WTC11 (cell line): ENCODE measurements around the gene STK32B. TPM values are rescaled to one million over a fixed set of nuclear protein-coding genes. Genes with fewer than 3 reads are reported as not detected.

Experiments used
- ATAC-seq: fragments of 200-7000 bp; cut with Tn5 transposase; 2 replicates; pipeline ENCODE4 v1.10.0; 2021; ENCODE audit warnings: mild to moderate bottlenecking, moderate library complexity
- CTCF ChIA-PET: fragments of 300-600 bp; sonication (Branson Sonifier 250); formaldehyde crosslinking; loops from one replicate; lab custom pipeline; 2021; ENCODE audit warnings: antibody characterized with exemption; lab: Charles Lee
- POLR2A ChIA-PET: fragments of 350-600 bp; sonication (Branson Sonifier 250); formaldehyde crosslinking; loops from one replicate; lab custom pipeline; 2021; ENCODE audit warnings: antibody characterized with exemption; lab: Charles Lee
- DNase-seq: peaks from one replicate; pipeline ENCODE4 v3.0.0; 2021; ENCODE audit warnings: low spot score
- H3K27ac Mint-ChIP-seq: 2 replicates; pipeline ENCODE4 v1.8.0; 2021; ENCODE audit warnings: mixed read lengths
- H3K27me3 Mint-ChIP-seq: 2 replicates; pipeline ENCODE4 v1.8.0; 2021; ENCODE audit warnings: low read depth, mild to moderate bottlenecking, moderate library complexity, mixed read lengths
- H3K36me3 Mint-ChIP-seq: 2 replicates; pipeline ENCODE4 v1.8.0; 2021; ENCODE audit warnings: mixed read lengths
- H3K4me1 Mint-ChIP-seq: 2 replicates; pipeline ENCODE4 v1.8.0; 2022; ENCODE audit warnings: mixed read lengths
- H3K4me3 Mint-ChIP-seq: 2 replicates; pipeline ENCODE4 v1.8.0; 2021; ENCODE audit warnings: mild to moderate bottlenecking, moderate library complexity, mixed read lengths
- H3K9me3 Mint-ChIP-seq: 2 replicates; pipeline ENCODE4 v1.8.0; 2021; ENCODE audit warnings: mixed read lengths
- CREB1 ChIP-seq: sonication (generic); formaldehyde crosslinking; IDR thresholded peaks from 2 replicates; pipeline ENCODE4 v1.8.0; 2023; ENCODE audit warnings: mild to moderate bottlenecking, missing genetic modification reagents
- FOXP1 ChIP-seq: sonication (generic); formaldehyde crosslinking; IDR thresholded peaks from 2 replicates; pipeline ENCODE4 v1.8.0; 2022; ENCODE audit warnings: missing genetic modification reagents, mild to moderate bottlenecking, moderate library complexity, borderline replicate concordance
- NR2C2 ChIP-seq: sonication (generic); formaldehyde crosslinking; IDR thresholded peaks from 2 replicates; pipeline ENCODE4 v1.8.0; 2022; ENCODE audit warnings: mild to moderate bottlenecking, missing genetic modification reagents
- OVOL2 ChIP-seq: fragments of 250-450 bp; sonication (Bioruptor Pico); IDR thresholded peaks from 2 replicates; pipeline ENCODE4 v1.9.0; 2021; ENCODE audit warnings: mild to moderate bottlenecking, borderline replicate concordance
- TP53 ChIP-seq: sonication (generic); formaldehyde crosslinking; IDR thresholded peaks from 2 replicates; pipeline ENCODE4 v1.8.1; 2023; ENCODE audit warnings: mild to moderate bottlenecking, missing genetic modification reagents
- ZBTB21 ChIP-seq: sonication (generic); formaldehyde crosslinking; IDR thresholded peaks from 2 replicates; pipeline ENCODE4 v1.8.1; 2023; ENCODE audit warnings: mild to moderate bottlenecking, missing genetic modification reagents, borderline replicate concordance
- ZNF138 ChIP-seq: sonication (generic); formaldehyde crosslinking; conservative IDR thresholded peaks from 2 replicates; pipeline ENCODE4 v1.8.1; 2022; ENCODE audit warnings: mild to moderate bottlenecking, moderate library complexity, missing genetic modification reagents
- ZNF416 ChIP-seq: fragments of 250-450 bp; sonication (Bioruptor Pico); IDR thresholded peaks from 2 replicates; pipeline ENCODE4 v1.9.0; 2021; ENCODE audit warnings: mild to moderate bottlenecking, inconsistent platforms
- total RNA-seq: library from RNA; stranded (reverse); gene quantifications from 3 replicates; pipeline ENCODE4 v1.2.3, GENCODE V29; 2021
- TF ChIP-seq, protein P1 (sequence below): fragments of 250-450 bp; sonication (Bioruptor Pico); IDR thresholded peaks from 2 replicates; pipeline ENCODE4 v1.9.0; 2021; ENCODE audit warnings: moderate library complexity, mild to moderate bottlenecking, inconsistent platforms, borderline replicate concordance
- TF ChIP-seq, protein P2 (sequence below): sonication (generic); formaldehyde crosslinking; IDR thresholded peaks from 2 replicates; pipeline ENCODE4 v1.8.0; 2023; ENCODE audit warnings: missing genetic modification reagents
- TF ChIP-seq, protein P3 (sequence below): sonication (generic); formaldehyde crosslinking; IDR thresholded peaks from 2 replicates; pipeline ENCODE4 v1.8.1; 2022; ENCODE audit warnings: mild to moderate bottlenecking, missing genetic modification reagents, moderate library complexity, borderline replicate concordance
- TF ChIP-seq, protein P4 (sequence below): sonication (generic); formaldehyde crosslinking; IDR thresholded peaks from 2 replicates; pipeline ENCODE4 v1.8.0; 2022; ENCODE audit warnings: mild to moderate bottlenecking, missing genetic modification reagents
- TF ChIP-seq, protein P5 (sequence below): sonication (generic); formaldehyde crosslinking; IDR thresholded peaks from 2 replicates; pipeline ENCODE4 v1.8.0; 2023; ENCODE audit warnings: missing genetic modification reagents, mild to moderate bottlenecking, borderline replicate concordance
- TF ChIP-seq, protein P6 (sequence below): fragments of 250-450 bp; sonication (Bioruptor Pico); IDR thresholded peaks from 2 replicates; pipeline ENCODE4 v1.9.0; 2021; ENCODE audit warnings: mild to moderate bottlenecking
- TF ChIP-seq, protein P7 (sequence below): sonication (generic); formaldehyde crosslinking; IDR thresholded peaks from 2 replicates; pipeline ENCODE4 v1.8.0; 2022; ENCODE audit warnings: mild to moderate bottlenecking, missing genetic modification reagents
- TF ChIP-seq, protein P8 (sequence below): fragments of 250-450 bp; sonication (Bioruptor Pico); IDR thresholded peaks from 2 replicates; pipeline ENCODE4 v1.9.0; 2021; ENCODE audit warnings: mild to moderate bottlenecking, borderline replicate concordance
- TF ChIP-seq, protein P9 (sequence below): sonication (generic); formaldehyde crosslinking; IDR thresholded peaks from 2 replicates; pipeline ENCODE4 v1.8.0; 2022; ENCODE audit warnings: mild to moderate bottlenecking, missing genetic modification reagents
- TF ChIP-seq, protein P10 (sequence below): fragments of 250-450 bp; sonication (Bioruptor Pico); conservative IDR thresholded peaks from 2 replicates; pipeline ENCODE4 v1.9.0; 2021; ENCODE audit warnings: mild to moderate bottlenecking

The STK32B gene
- total RNA-seq, 1 experiment from 2014 or later = 1.9 TPM

DNA sequence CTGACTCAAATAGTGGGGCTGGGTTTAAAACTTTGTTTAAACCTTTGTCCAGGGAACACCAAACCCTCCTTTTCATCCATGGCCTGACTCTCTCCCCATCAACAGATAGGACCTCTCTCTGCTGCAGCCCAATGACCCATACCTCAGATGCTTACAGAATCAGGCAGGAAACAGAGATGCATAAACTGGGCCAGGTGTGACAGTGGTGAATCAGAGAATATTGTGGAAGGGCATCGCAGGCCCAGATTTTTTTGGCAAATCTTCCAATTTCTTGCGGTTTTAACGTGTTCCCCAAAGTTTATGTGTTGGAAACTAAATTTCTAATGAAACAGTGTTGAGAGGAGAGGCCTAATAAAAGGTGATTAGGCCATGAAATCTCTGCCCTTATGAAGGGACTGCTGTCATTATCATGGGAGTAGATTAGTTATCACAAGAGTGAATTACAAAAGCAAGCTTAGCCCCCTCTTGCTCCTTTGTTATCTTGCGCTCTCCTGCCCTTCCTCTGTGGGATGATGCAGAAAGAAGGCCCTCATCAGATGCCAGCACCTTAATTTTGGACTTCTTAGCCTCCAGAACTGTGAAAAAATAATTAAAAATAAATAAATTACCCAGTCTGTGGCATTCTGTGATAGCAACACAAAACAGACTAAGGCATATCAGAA lies 82.8 kb downstream of the STK32B start (continued):
- TF ChIP-seq, protein P1, sequence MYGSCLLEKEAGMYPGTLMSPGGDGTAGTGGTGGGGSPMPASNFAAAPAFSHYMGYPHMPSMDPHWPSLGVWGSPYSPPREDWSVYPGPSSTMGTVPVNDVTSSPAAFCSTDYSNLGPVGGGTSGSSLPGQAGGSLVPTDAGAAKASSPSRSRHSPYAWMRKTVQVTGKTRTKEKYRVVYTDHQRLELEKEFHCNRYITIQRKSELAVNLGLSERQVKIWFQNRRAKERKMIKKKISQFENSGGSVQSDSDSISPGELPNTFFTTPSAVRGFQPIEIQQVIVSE = no peak
- TF ChIP-seq FOXP1 (CRISPR knock-in tag) (no peak), CREB1 (CRISPR knock-in tag) (no peak), OVOL2 (no peak), ZNF416 (CRISPR knock-in tag) (no peak), TP53 (CRISPR knock-in tag) (no peak), ZBTB21 (no peak), NR2C2 (CRISPR knock-in tag) (no peak), ZNF138 (no peak)
- TF ChIP-seq, protein P2, sequence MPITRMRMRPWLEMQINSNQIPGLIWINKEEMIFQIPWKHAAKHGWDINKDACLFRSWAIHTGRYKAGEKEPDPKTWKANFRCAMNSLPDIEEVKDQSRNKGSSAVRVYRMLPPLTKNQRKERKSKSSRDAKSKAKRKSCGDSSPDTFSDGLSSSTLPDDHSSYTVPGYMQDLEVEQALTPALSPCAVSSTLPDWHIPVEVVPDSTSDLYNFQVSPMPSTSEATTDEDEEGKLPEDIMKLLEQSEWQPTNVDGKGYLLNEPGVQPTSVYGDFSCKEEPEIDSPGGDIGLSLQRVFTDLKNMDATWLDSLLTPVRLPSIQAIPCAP (CRISPR knock-in tag) = no peak
- TF ChIP-seq, protein P3, sequence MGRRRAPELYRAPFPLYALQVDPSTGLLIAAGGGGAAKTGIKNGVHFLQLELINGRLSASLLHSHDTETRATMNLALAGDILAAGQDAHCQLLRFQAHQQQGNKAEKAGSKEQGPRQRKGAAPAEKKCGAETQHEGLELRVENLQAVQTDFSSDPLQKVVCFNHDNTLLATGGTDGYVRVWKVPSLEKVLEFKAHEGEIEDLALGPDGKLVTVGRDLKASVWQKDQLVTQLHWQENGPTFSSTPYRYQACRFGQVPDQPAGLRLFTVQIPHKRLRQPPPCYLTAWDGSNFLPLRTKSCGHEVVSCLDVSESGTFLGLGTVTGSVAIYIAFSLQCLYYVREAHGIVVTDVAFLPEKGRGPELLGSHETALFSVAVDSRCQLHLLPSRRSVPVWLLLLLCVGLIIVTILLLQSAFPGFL (CRISPR knock-in tag) = no peak
- TF ChIP-seq, protein P4, sequence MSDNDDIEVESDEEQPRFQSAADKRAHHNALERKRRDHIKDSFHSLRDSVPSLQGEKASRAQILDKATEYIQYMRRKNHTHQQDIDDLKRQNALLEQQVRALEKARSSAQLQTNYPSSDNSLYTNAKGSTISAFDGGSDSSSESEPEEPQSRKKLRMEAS (CRISPR knock-in tag) = no peak
- TF ChIP-seq, protein P5, sequence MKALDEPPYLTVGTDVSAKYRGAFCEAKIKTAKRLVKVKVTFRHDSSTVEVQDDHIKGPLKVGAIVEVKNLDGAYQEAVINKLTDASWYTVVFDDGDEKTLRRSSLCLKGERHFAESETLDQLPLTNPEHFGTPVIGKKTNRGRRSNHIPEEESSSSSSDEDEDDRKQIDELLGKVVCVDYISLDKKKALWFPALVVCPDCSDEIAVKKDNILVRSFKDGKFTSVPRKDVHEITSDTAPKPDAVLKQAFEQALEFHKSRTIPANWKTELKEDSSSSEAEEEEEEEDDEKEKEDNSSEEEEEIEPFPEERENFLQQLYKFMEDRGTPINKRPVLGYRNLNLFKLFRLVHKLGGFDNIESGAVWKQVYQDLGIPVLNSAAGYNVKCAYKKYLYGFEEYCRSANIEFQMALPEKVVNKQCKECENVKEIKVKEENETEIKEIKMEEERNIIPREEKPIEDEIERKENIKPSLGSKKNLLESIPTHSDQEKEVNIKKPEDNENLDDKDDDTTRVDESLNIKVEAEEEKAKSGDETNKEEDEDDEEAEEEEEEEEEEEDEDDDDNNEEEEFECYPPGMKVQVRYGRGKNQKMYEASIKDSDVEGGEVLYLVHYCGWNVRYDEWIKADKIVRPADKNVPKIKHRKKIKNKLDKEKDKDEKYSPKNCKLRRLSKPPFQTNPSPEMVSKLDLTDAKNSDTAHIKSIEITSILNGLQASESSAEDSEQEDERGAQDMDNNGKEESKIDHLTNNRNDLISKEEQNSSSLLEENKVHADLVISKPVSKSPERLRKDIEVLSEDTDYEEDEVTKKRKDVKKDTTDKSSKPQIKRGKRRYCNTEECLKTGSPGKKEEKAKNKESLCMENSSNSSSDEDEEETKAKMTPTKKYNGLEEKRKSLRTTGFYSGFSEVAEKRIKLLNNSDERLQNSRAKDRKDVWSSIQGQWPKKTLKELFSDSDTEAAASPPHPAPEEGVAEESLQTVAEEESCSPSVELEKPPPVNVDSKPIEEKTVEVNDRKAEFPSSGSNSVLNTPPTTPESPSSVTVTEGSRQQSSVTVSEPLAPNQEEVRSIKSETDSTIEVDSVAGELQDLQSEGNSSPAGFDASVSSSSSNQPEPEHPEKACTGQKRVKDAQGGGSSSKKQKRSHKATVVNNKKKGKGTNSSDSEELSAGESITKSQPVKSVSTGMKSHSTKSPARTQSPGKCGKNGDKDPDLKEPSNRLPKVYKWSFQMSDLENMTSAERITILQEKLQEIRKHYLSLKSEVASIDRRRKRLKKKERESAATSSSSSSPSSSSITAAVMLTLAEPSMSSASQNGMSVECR (CRISPR knock-in tag) = no peak
- TF ChIP-seq, protein P6, sequence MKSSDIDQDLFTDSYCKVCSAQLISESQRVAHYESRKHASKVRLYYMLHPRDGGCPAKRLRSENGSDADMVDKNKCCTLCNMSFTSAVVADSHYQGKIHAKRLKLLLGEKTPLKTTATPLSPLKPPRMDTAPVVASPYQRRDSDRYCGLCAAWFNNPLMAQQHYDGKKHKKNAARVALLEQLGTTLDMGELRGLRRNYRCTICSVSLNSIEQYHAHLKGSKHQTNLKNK = no peak
- TF ChIP-seq, protein P7, sequence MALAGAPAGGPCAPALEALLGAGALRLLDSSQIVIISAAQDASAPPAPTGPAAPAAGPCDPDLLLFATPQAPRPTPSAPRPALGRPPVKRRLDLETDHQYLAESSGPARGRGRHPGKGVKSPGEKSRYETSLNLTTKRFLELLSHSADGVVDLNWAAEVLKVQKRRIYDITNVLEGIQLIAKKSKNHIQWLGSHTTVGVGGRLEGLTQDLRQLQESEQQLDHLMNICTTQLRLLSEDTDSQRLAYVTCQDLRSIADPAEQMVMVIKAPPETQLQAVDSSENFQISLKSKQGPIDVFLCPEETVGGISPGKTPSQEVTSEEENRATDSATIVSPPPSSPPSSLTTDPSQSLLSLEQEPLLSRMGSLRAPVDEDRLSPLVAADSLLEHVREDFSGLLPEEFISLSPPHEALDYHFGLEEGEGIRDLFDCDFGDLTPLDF (CRISPR knock-in tag) = no peak

DNA sequence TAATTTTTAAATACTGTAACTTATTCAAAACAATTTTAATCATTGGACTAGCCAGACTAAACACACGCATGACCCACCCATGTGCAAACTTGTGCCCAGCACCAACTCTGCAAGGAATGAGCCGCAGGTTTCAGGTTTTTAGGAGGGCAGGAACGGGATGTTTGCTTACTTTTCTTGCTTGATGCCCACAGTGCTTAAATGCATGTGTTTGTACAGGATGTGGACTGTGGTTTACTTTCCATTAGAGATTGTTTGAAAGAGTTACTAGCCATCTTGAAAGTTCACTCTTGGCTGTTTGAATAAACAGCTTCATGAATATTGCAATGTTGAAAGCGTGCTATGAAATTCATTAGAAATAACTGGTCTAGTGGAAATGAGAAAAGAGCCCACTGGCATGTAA lies 83.3 kb downstream of the STK32B start:
- H3K4me1 Mint-ChIP-seq = peaks cover 29% of the 10 kb centered on the region
- no peak overlapping the region for H3K4me3 Mint-ChIP-seq
- no peak overlapping the region for H3K27ac Mint-ChIP-seq
- H3K36me3 Mint-ChIP-seq = 0 out of 2 replicates have a peak, but pooled peaks cover 3% of the 10 kb centered on the region
- no peak for DNase-seq
- H3K27me3 Mint-ChIP-seq = no peaks in the 10 kb centered on the region; the same call in 1 of the 2 replicates
- peaks cover 14% of the 10 kb centered on the region for H3K9me3 Mint-ChIP-seq
- ChIA-PET POLR2A (no interaction called here), CTCF (interaction anchor here (1.2 to 2.2 kb wide), 2 partner anchors 10 to 84 kb away, joined by 4 to 10 read pairs; partner anchors contain the start of gene STK32B)
- no peak for ATAC-seq
- TF ChIP-seq, protein P8, sequence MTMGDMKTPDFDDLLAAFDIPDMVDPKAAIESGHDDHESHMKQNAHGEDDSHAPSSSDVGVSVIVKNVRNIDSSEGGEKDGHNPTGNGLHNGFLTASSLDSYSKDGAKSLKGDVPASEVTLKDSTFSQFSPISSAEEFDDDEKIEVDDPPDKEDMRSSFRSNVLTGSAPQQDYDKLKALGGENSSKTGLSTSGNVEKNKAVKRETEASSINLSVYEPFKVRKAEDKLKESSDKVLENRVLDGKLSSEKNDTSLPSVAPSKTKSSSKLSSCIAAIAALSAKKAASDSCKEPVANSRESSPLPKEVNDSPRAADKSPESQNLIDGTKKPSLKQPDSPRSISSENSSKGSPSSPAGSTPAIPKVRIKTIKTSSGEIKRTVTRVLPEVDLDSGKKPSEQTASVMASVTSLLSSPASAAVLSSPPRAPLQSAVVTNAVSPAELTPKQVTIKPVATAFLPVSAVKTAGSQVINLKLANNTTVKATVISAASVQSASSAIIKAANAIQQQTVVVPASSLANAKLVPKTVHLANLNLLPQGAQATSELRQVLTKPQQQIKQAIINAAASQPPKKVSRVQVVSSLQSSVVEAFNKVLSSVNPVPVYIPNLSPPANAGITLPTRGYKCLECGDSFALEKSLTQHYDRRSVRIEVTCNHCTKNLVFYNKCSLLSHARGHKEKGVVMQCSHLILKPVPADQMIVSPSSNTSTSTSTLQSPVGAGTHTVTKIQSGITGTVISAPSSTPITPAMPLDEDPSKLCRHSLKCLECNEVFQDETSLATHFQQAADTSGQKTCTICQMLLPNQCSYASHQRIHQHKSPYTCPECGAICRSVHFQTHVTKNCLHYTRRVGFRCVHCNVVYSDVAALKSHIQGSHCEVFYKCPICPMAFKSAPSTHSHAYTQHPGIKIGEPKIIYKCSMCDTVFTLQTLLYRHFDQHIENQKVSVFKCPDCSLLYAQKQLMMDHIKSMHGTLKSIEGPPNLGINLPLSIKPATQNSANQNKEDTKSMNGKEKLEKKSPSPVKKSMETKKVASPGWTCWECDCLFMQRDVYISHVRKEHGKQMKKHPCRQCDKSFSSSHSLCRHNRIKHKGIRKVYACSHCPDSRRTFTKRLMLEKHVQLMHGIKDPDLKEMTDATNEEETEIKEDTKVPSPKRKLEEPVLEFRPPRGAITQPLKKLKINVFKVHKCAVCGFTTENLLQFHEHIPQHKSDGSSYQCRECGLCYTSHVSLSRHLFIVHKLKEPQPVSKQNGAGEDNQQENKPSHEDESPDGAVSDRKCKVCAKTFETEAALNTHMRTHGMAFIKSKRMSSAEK (CRISPR knock-in tag) = no peak
- TF ChIP-seq, protein P9, sequence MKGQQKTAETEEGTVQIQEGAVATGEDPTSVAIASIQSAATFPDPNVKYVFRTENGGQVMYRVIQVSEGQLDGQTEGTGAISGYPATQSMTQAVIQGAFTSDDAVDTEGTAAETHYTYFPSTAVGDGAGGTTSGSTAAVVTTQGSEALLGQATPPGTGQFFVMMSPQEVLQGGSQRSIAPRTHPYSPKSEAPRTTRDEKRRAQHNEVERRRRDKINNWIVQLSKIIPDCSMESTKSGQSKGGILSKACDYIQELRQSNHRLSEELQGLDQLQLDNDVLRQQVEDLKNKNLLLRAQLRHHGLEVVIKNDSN (CRISPR knock-in tag) = no peak
- TF ChIP-seq ZNF138 = no peak
- TF ChIP-seq, protein P10, sequence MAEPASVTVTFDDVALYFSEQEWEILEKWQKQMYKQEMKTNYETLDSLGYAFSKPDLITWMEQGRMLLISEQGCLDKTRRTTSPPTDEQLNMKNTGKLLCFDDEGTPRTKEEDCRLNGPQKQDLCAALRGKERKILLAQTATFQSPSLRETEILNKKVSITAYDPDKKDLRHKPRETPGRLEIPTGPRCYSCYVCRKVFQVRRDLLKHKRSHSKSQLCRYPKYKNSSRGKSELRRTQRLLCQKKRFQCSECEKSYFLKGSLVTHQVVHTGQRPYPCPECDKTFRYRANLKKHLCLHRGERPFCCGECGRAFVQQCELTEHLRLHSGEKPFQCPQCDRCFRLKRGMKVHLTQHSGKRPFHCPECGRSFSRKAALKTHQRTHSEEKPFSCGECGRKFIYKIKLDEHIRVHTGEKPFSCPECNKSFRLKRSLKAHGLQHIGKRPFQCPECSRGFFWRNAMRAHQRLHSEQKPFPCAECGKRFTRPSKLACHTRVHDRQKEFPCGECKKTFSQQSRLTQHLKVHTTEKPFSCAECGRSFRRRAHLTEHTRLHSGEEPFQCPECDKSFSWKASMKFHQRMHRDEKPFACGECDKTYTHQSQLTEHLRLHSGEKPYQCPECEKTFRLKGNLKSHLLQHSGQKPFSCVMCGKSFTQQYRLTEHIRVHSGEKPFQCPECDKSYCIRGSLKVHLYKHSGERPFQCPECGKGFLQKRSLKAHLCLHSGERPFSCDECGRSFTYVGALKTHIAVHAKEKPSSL (CRISPR knock-in tag) = no peak
